HCEC 1CT (cell line): Measurements from ENCODE around the gene BET1.
A peak's percentile ranks its signal among the peaks of the same experiment; 100 is the strongest.
"Not testable (repeated sequence)": the region's sequence is repeated elsewhere in the genome, so short reads cannot be mapped to it uniquely, and the experiment has no call there.

Experiments
- DNase-seq: peaks from one replicate; pipeline ENCODE4 v3.0.0-alpha.2; 2017

The BET1 gene

GRCh38 chr7:94004024-94004951 lies at the start of gene BET1:
Gene BET1, minus strand, starts transcription at chr7:94004355. Its CDS starts 139 bp downstream, at chr7:94004216.
- DNase-seq, result peak; percentile 94

GRCh38 chr7:94053532-94053931 lies 49.4 kb upstream of the BET1 start:
- DNase-seq, result no peak

GRCh38 chr7:94052398-94053180 lies 48.4 kb upstream of the BET1 start:
- no peak for DNase-seq

GRCh38 chr7:94050046-94050445 lies 45.9 kb upstream of the BET1 start:
- DNase-seq, result no peak

GRCh38 chr7:94049615-94050014 lies 45.5 kb upstream of the BET1 start:
- DNase-seq, result no peak

- DNase-seq, result no peak
These were observed 44.6 kb upstream of the BET1 start for GRCh38 chr7:94048755-94049154.

GRCh38 chr7:94047956-94048355 lies 43.8 kb upstream of the BET1 start:
- no peak for DNase-seq

GRCh38 chr7:94045581-94045980 lies 41.4 kb upstream of the BET1 start:
- peak; percentile 4 for DNase-seq

GRCh38 chr7:94044806-94045205 lies 40.7 kb upstream of the BET1 start:
- DNase-seq, result no peak

GRCh38 chr7:94043299-94043698 lies 39.1 kb upstream of the BET1 start:
- DNase-seq, result peak; percentile 87

- DNase-seq, result no peak
These were observed 38.2 kb upstream of the BET1 start for GRCh38 chr7:94042381-94042780.

- DNase-seq, result peak; percentile 64
These were observed 37.4 kb upstream of the BET1 start for GRCh38 chr7:94041529-94041928.

GRCh38 chr7:94040254-94040653 lies 36.1 kb upstream of the BET1 start:
- DNase-seq, result no peak

GRCh38 chr7:94039368-94040035 lies 35.3 kb upstream of the BET1 start:
- DNase-seq, result no peak

GRCh38 chr7:94031865-94032264 lies 27.7 kb upstream of the BET1 start:
- DNase-seq, result no peak

GRCh38 chr7:94030634-94031033 lies 26.5 kb upstream of the BET1 start:
- DNase-seq, result no peak

- DNase-seq, result no peak
These were observed 25.8 kb upstream of the BET1 start for GRCh38 chr7:94029976-94030375.

GRCh38 chr7:94028768-94029167 lies 24.6 kb upstream of the BET1 start:
- DNase-seq, result peak; percentile 82

- not testable (repeated sequence) for DNase-seq
These were observed 22.5 kb upstream of the BET1 start for GRCh38 chr7:94026619-94027018.

- no peak for DNase-seq
These were observed 18.4 kb upstream of the BET1 start for GRCh38 chr7:94022550-94022949.

GRCh38 chr7:94016786-94017185 lies 12.6 kb upstream of the BET1 start:
- no peak for DNase-seq

- DNase-seq, result no peak
These were observed 11.4 kb upstream of the BET1 start for GRCh38 chr7:94015538-94015937.

- no peak for DNase-seq
These were observed 8.6 kb upstream of the BET1 start for GRCh38 chr7:94012746-94013145.
